ENCODE data around the gene SLC35B1.

GRCh38 chr17:49752508-49752907 is 44.7 kb upstream of the SLC35B1 start:
- TF ChIP-seq, protein P1, sequence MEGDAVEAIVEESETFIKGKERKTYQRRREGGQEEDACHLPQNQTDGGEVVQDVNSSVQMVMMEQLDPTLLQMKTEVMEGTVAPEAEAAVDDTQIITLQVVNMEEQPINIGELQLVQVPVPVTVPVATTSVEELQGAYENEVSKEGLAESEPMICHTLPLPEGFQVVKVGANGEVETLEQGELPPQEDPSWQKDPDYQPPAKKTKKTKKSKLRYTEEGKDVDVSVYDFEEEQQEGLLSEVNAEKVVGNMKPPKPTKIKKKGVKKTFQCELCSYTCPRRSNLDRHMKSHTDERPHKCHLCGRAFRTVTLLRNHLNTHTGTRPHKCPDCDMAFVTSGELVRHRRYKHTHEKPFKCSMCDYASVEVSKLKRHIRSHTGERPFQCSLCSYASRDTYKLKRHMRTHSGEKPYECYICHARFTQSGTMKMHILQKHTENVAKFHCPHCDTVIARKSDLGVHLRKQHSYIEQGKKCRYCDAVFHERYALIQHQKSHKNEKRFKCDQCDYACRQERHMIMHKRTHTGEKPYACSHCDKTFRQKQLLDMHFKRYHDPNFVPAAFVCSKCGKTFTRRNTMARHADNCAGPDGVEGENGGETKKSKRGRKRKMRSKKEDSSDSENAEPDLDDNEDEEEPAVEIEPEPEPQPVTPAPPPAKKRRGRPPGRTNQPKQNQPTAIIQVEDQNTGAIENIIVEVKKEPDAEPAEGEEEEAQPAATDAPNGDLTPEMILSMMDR (IDR thresholded peaks at IDR 0.05), result no peak
- TF ChIP-seq POLR2AphosphoS5 (IDR thresholded peaks at IDR 0.05; ENCODE audit: insufficient read depth in 1 of 2, low read depth in 1 of 2) (no peak), POLR2A (IDR thresholded peaks at IDR 0.05) (no peak)

All from vagina (tissue), 2 donors.